ENCODE data around the gene PDXP.
"Not testable (repeated sequence)": the region's sequence is repeated elsewhere in the genome, so short reads cannot be mapped to it uniquely, and the experiment has no call there.

PDXP gene

GRCh38 chr22:37680191-37680851, 21.8 kb downstream of the PDXP start:
- H3K9ac ChIP-seq (ENCODE audit: low read depth, low read length): no peak overlapping the region
- H3K9me3 ChIP-seq (ENCODE audit: insufficient read depth, low read depth, low read length): no peaks in the 10 kb centered on the region
- no peaks in the 10 kb centered on the region for H3K36me3 ChIP-seq (ENCODE audit: insufficient read depth, low read depth, low read length)
- H3K4me1 ChIP-seq (ENCODE audit: insufficient read depth, low read length): peaks cover 4% of the 10 kb centered on the region; the same call in 1 of the 2 replicates
- H3K4me3 ChIP-seq (ENCODE audit: low read length): no peak overlapping the region
- H3K27me3 ChIP-seq (ENCODE audit: insufficient read depth, low read length): peaks cover 15% of the 10 kb centered on the region; the same call in 1 of the 2 replicates
- no peak overlapping the region for H3K27ac ChIP-seq (ENCODE audit: low read length)

- H3K36me3 ChIP-seq (ENCODE audit: insufficient read depth, low read depth, low read length): no peaks in the 10 kb centered on the region
- H3K27me3 ChIP-seq (ENCODE audit: insufficient read depth, low read length): peaks cover 8% of the 10 kb centered on the region; the same call in 1 of the 2 replicates
- no peaks in the 10 kb centered on the region for H3K9me3 ChIP-seq (ENCODE audit: insufficient read depth, low read depth, low read length)
- no peak overlapping the region for H3K9ac ChIP-seq (ENCODE audit: low read depth, low read length)
- H3K4me3 ChIP-seq (ENCODE audit: low read length): no peak overlapping the region
- H3K27ac ChIP-seq (ENCODE audit: low read length): no peak overlapping the region
- H3K4me1 ChIP-seq (ENCODE audit: insufficient read depth, low read length): peaks cover 4% of the 10 kb centered on the region; the same call in 1 of the 2 replicates
These were observed 22.5 kb downstream of the PDXP start for GRCh38 chr22:37681001-37681424.

- H3K4me1 ChIP-seq (ENCODE audit: insufficient read depth, low read length): peaks cover under 1% of the 10 kb centered on the region; the same call in 1 of the 2 replicates
- no peaks in the 10 kb centered on the region for H3K9me3 ChIP-seq (ENCODE audit: insufficient read depth, low read depth, low read length)
- no peak overlapping the region for H3K4me3 ChIP-seq (ENCODE audit: low read length)
- H3K27ac ChIP-seq (ENCODE audit: low read length): no peak overlapping the region
- H3K36me3 ChIP-seq (ENCODE audit: insufficient read depth, low read depth, low read length): no peaks in the 10 kb centered on the region
- peaks cover 2% of the 10 kb centered on the region; the same call in 1 of the 2 replicates for H3K27me3 ChIP-seq (ENCODE audit: insufficient read depth, low read length)
- H3K9ac ChIP-seq (ENCODE audit: low read depth, low read length): no peak overlapping the region
These were observed 23.1 kb downstream of the PDXP start for GRCh38 chr22:37681556-37682049.

- no peaks in the 10 kb centered on the region for H3K27me3 ChIP-seq (ENCODE audit: insufficient read depth, low read length)
- H3K9me3 ChIP-seq (ENCODE audit: insufficient read depth, low read depth, low read length): no peaks in the 10 kb centered on the region
- no peak overlapping the region for H3K4me3 ChIP-seq (ENCODE audit: low read length)
- peaks cover 17% of the 10 kb centered on the region for H3K36me3 ChIP-seq (ENCODE audit: insufficient read depth, low read depth, low read length)
- H3K27ac ChIP-seq (ENCODE audit: low read length): no peak overlapping the region
- H3K4me1 ChIP-seq (ENCODE audit: insufficient read depth, low read length): no peaks in the 10 kb centered on the region
- no peak overlapping the region for H3K9ac ChIP-seq (ENCODE audit: low read depth, low read length)
These were observed 26.5 kb downstream of the PDXP start for GRCh38 chr22:37684803-37685615.

GRCh38 chr22:37686002-37686982, 27.8 kb downstream of the PDXP start, which contains the start of gene NOL12:
Gene NOL12, plus strand, starts transcription at chr22:37686343. Its CDS starts 50 bp downstream, at chr22:37686393.
- Histone ChIP-seq H3K4me3 (ENCODE audit: low read length) (peak within 1 kb of the TSS; percentile 100), H3K9me3 (ENCODE audit: insufficient read depth, low read depth, low read length) (no peaks in the 10 kb centered on the region), H3K27me3 (ENCODE audit: insufficient read depth, low read length) (no peaks in the 10 kb centered on the region), H3K4me1 (ENCODE audit: insufficient read depth, low read length) (no peaks in the 10 kb centered on the region), H3K36me3 (ENCODE audit: insufficient read depth, low read depth, low read length) (peaks cover 28% of the 10 kb centered on the region), H3K9ac (ENCODE audit: low read depth, low read length) (peak within 1 kb of the TSS; percentile 99), H3K27ac (ENCODE audit: low read length) (peak within 1 kb of the TSS; percentile 93)

- no peak overlapping the region for H3K27ac ChIP-seq (ENCODE audit: low read length)
- H3K36me3 ChIP-seq (ENCODE audit: insufficient read depth, low read depth, low read length): peaks cover 50% of the 10 kb centered on the region
- no peak overlapping the region for H3K9ac ChIP-seq (ENCODE audit: low read depth, low read length)
- H3K4me3 ChIP-seq (ENCODE audit: low read length): no peak overlapping the region
- H3K4me1 ChIP-seq (ENCODE audit: insufficient read depth, low read length): no peaks in the 10 kb centered on the region
- H3K27me3 ChIP-seq (ENCODE audit: insufficient read depth, low read length): no peaks in the 10 kb centered on the region
- no peaks in the 10 kb centered on the region for H3K9me3 ChIP-seq (ENCODE audit: insufficient read depth, low read depth, low read length)
These were observed 31.9 kb downstream of the PDXP start for GRCh38 chr22:37690407-37690806.

- no peaks in the 10 kb centered on the region for H3K27me3 ChIP-seq (ENCODE audit: insufficient read depth, low read length)
- no peak overlapping the region for H3K27ac ChIP-seq (ENCODE audit: low read length)
- H3K4me3 ChIP-seq (ENCODE audit: low read length): no peak overlapping the region
- no peaks in the 10 kb centered on the region for H3K9me3 ChIP-seq (ENCODE audit: insufficient read depth, low read depth, low read length)
- no peak overlapping the region for H3K9ac ChIP-seq (ENCODE audit: low read depth, low read length)
- H3K36me3 ChIP-seq (ENCODE audit: insufficient read depth, low read depth, low read length): peaks cover 50% of the 10 kb centered on the region
- no peaks in the 10 kb centered on the region for H3K4me1 ChIP-seq (ENCODE audit: insufficient read depth, low read length)
These were observed 32.5 kb downstream of the PDXP start for GRCh38 chr22:37690901-37691504.

- H3K9me3 ChIP-seq (ENCODE audit: insufficient read depth, low read depth, low read length): no peaks in the 10 kb centered on the region
- H3K27ac ChIP-seq (ENCODE audit: low read length): no peak overlapping the region
- no peak overlapping the region for H3K4me3 ChIP-seq (ENCODE audit: low read length)
- peaks cover 5% of the 10 kb centered on the region; the same call in 1 of the 2 replicates for H3K4me1 ChIP-seq (ENCODE audit: insufficient read depth, low read length)
- peaks cover 50% of the 10 kb centered on the region for H3K36me3 ChIP-seq (ENCODE audit: insufficient read depth, low read depth, low read length)
- H3K9ac ChIP-seq (ENCODE audit: low read depth, low read length): no peak overlapping the region
- H3K27me3 ChIP-seq (ENCODE audit: insufficient read depth, low read length): no peaks in the 10 kb centered on the region
These were observed 34.2 kb downstream of the PDXP start for GRCh38 chr22:37692627-37693285.

- not testable (repeated sequence) for H3K4me3 ChIP-seq (ENCODE audit: low read length); H3K4me1 ChIP-seq (ENCODE audit: insufficient read depth, low read length)
These were observed 35.6 kb downstream of the PDXP start for GRCh38 chr22:37694131-37694530.

GRCh38 chr22:37696260-37696656, 37.7 kb downstream of the PDXP start:
- H3K27me3 ChIP-seq (ENCODE audit: insufficient read depth, low read length); H3K9me3 ChIP-seq (ENCODE audit: insufficient read depth, low read depth, low read length); H3K4me1 ChIP-seq (ENCODE audit: insufficient read depth, low read length); H3K9ac ChIP-seq (ENCODE audit: low read depth, low read length); H3K27ac ChIP-seq (ENCODE audit: low read length): not testable (repeated sequence)
- Histone ChIP-seq H3K4me3 (ENCODE audit: low read length) (peak overlapping the region; percentile 91; the same call in 1 of the 2 replicates), H3K36me3 (ENCODE audit: insufficient read depth, low read depth, low read length) (peaks cover 38% of the 10 kb centered on the region; the same call in 1 of the 2 replicates)

More at GRCh38 chr22:37694131-37694530, 35.6 kb downstream of the PDXP start:
- H3K27ac ChIP-seq (ENCODE audit: low read length); H3K9me3 ChIP-seq (ENCODE audit: insufficient read depth, low read depth, low read length); H3K9ac ChIP-seq (ENCODE audit: low read depth, low read length); H3K27me3 ChIP-seq (ENCODE audit: insufficient read depth, low read length): not testable (repeated sequence)
- peaks cover 41% of the 10 kb centered on the region for H3K36me3 ChIP-seq (ENCODE audit: insufficient read depth, low read depth, low read length)
